HG03159 (cell line): Measurements from ENCODE around the gene RPS3.
A peak's percentile ranks its signal among the peaks of the same experiment; 100 is the strongest.

ENCODE experiments used
- ATAC-seq: cut with Tn5 transposase; IDR thresholded peaks from one replicate; pipeline ENCODE4 v1.9.1; 2021; ENCODE audit warnings: mild to moderate bottlenecking, moderate library complexity; ENCODE audit not compliant: unreplicated experiment

Gene RPS3

GRCh38 chr11:75413864-75414263 is 14.5 kb downstream of the RPS3 start:
- ATAC-seq: no peak

GRCh38 chr11:75420224-75421034 is 21.1 kb downstream of the RPS3 start:
- no peak for ATAC-seq

- no peak for ATAC-seq
Observed at GRCh38 chr11:75421035-75421602, 21.8 kb downstream of the RPS3 start.

- no peak for ATAC-seq
Observed at GRCh38 chr11:75421902-75422247, 22.6 kb downstream of the RPS3 start.

GRCh38 chr11:75422248-75423231 is 23.2 kb downstream of the RPS3 start:
- no peak for ATAC-seq

GRCh38 chr11:75423721-75424120 is 24.4 kb downstream of the RPS3 start:
- ATAC-seq: no peak

- ATAC-seq: no peak
Observed at GRCh38 chr11:75424396-75424795, 25.1 kb downstream of the RPS3 start.

GRCh38 chr11:75425422-75425821 is 26.1 kb downstream of the RPS3 start:
- no peak for ATAC-seq

- no peak for ATAC-seq
Observed at GRCh38 chr11:75426720-75427086, 27.4 kb downstream of the RPS3 start.

GRCh38 chr11:75427181-75427580 is 27.9 kb downstream of the RPS3 start:
- ATAC-seq: no peak

- peak; percentile 60 for ATAC-seq
Observed at GRCh38 chr11:75428281-75428724, 29.0 kb downstream of the RPS3 start.

- no peak for ATAC-seq
Observed at GRCh38 chr11:75428989-75429640, 29.8 kb downstream of the RPS3 start.

- ATAC-seq: no peak
Observed at GRCh38 chr11:75429641-75429901, 30.3 kb downstream of the RPS3 start.

GRCh38 chr11:75429902-75430713 is 30.8 kb downstream of the RPS3 start:
- no peak for ATAC-seq

- ATAC-seq: no peak
Observed at GRCh38 chr11:75430714-75431532, 31.6 kb downstream of the RPS3 start.

GRCh38 chr11:75431533-75432525 is 32.5 kb downstream of the RPS3 start:
- ATAC-seq: no peak

GRCh38 chr11:75432911-75433321 is 33.6 kb downstream of the RPS3 start, which contains the start of gene KLHL35:
TSS of gene KLHL35 (minus strand) at chr11:75433203. CDS start at chr11:75430629, 2,574 bp downstream.
- ATAC-seq: no peak

GRCh38 chr11:75433443-75433842 is 34.1 kb downstream of the RPS3 start:
- no peak for ATAC-seq
